Measurements from ENCODE around the gene CPSF3. TPM values are rescaled to one million over a fixed set of nuclear protein-coding genes. Genes with fewer than 3 reads are reported as not detected.

The CPSF3 gene
- total and polyA plus RNA-seq, 2 donors (not counting 1 experiment from before 2014, with no cell fraction given): 13.0 to 28.4 TPM

- no peak overlapping the region for H3K9ac ChIP-seq (ENCODE audit: low read length)
- no peaks in the 10 kb centered on the region for H3K4me1 ChIP-seq (ENCODE audit: control insufficient read depth in 2 of 2, insufficient read depth in 2 of 2, low read length in 2 of 2)
- no peak for TF ChIP-seq EZH2 (IDR thresholded peaks at IDR 0.05; ENCODE audit: borderline replicate concordance, insufficient read depth, low read depth, low read length, poor library complexity, severe bottlenecking)
- TF ChIP-seq CTCF (IDR thresholded peaks at IDR 0.05): no peak
- ChIA-PET CTCF (no interaction called here), POLR2A (no interaction called here)
- H2AFZ ChIP-seq (ENCODE audit: insufficient read depth, low read depth, low read length, poor library complexity, severe bottlenecking): no peak overlapping the region
- no peaks in the 10 kb centered on the region for H3K4me1 Mint-ChIP-seq
- no peaks in the 10 kb centered on the region for H3K27me3 ChIP-seq (replicated peaks in 1 of 4; ENCODE audit: control extremely low read depth in 1 of 4, control insufficient read depth in 3 of 4, insufficient read depth in 4 of 4, low read length in 3 of 4)
- H3K4me3 Mint-ChIP-seq: no peak overlapping the region
- ATAC-seq (ENCODE audit: low read depth): no peak
- H3K79me2 ChIP-seq (ENCODE audit: control insufficient read depth, insufficient read depth, low read length): no peaks in the 10 kb centered on the region
- no peak overlapping the region for H3K27ac Mint-ChIP-seq
- H3K9me3 ChIP-seq (ENCODE audit: control extremely low read depth in 1 of 3, control insufficient read depth in 2 of 3, insufficient read depth in 1 of 3, low read length in 2 of 3): no peaks in the 10 kb centered on the region
- H3K9me3 Mint-ChIP-seq (ENCODE audit: insufficient read depth): no peaks in the 10 kb centered on the region
- intact Hi-C loops (cut with micrococcal nuclease): no loop called here
- H4K20me1 ChIP-seq (ENCODE audit: control insufficient read depth, insufficient read depth, low read length, poor library complexity, severe bottlenecking): no peaks in the 10 kb centered on the region
- no CpG with 5 or more reads among the region's 1 CpG for WGBS (ENCODE audit: insufficient coverage)
- H3K27ac ChIP-seq (ENCODE audit: low read length in 2 of 2): no peak overlapping the region
- DNase-seq: no peak
- no peaks in the 10 kb centered on the region for H3K27me3 Mint-ChIP-seq
- no peak overlapping the region for H3K4me3 ChIP-seq (ENCODE audit: control extremely low read depth in 1 of 5, extremely low read depth in 1 of 5, insufficient read depth in 1 of 5, low read depth in 2 of 5, low read length in 4 of 5)
- no peak overlapping the region for H3K4me2 ChIP-seq (replicated peaks; ENCODE audit: low read depth, low read length, poor library complexity, severe bottlenecking)
- H3K36me3 ChIP-seq (replicated peaks in 1 of 2; ENCODE audit: control extremely low read depth in 1 of 2, control insufficient read depth in 1 of 2, extremely low read depth in 1 of 2, insufficient read depth in 2 of 2, low read length in 1 of 2): peaks cover 6 to 48% of the 10 kb centered on the region in 2 experiments
These were observed 16.1 kb downstream of the CPSF3 start for GRCh38 chr2:9439536-9439935.

GRCh38 chr2:9440058-9440727 lies 16.7 kb downstream of the CPSF3 start:
- POLR2A ChIA-PET: interaction anchor here (0.6 kb wide), 1 partner anchor 11 kb away, joined by 5 read pairs; no protein-coding TSS in a partner anchor

More at GRCh38 chr2:9440058-9440727, 16.7 kb downstream of the CPSF3 start:
- Mint-ChIP-seq H3K27ac (no peak overlapping the region), H3K4me3 (no peak overlapping the region), H3K9me3 (ENCODE audit: insufficient read depth) (no peaks in the 10 kb centered on the region), H3K4me1 (no peaks in the 10 kb centered on the region), H3K27me3 (no peaks in the 10 kb centered on the region)
- Histone ChIP-seq H3K4me2 (replicated peaks; ENCODE audit: low read depth, low read length, poor library complexity, severe bottlenecking) (no peak overlapping the region), H2AFZ (ENCODE audit: insufficient read depth, low read depth, low read length, poor library complexity, severe bottlenecking) (no peak overlapping the region), H3K79me2 (ENCODE audit: control insufficient read depth, insufficient read depth, low read length) (no peaks in the 10 kb centered on the region), H3K9ac (ENCODE audit: low read length) (no peak overlapping the region), H3K9me3 (ENCODE audit: control extremely low read depth in 1 of 3, control insufficient read depth in 2 of 3, insufficient read depth in 1 of 3, low read length in 2 of 3) (no peaks in the 10 kb centered on the region), H3K27ac (ENCODE audit: low read length in 2 of 2) (no peak overlapping the region), H4K20me1 (ENCODE audit: control insufficient read depth, insufficient read depth, low read length, poor library complexity, severe bottlenecking) (no peaks in the 10 kb centered on the region), H3K4me1 (ENCODE audit: control insufficient read depth in 2 of 2, insufficient read depth in 2 of 2, low read length in 2 of 2) (no peaks in the 10 kb centered on the region), H3K27me3 (replicated peaks in 1 of 4; ENCODE audit: control extremely low read depth in 1 of 4, control insufficient read depth in 3 of 4, insufficient read depth in 4 of 4, low read length in 3 of 4) (no peaks in the 10 kb centered on the region), H3K36me3 (replicated peaks in 1 of 2; ENCODE audit: control extremely low read depth in 1 of 2, control insufficient read depth in 1 of 2, extremely low read depth in 1 of 2, insufficient read depth in 2 of 2, low read length in 1 of 2) (peaks cover 6 to 51% of the 10 kb centered on the region in 2 experiments), H3K4me3 (ENCODE audit: control extremely low read depth in 1 of 5, extremely low read depth in 1 of 5, insufficient read depth in 1 of 5, low read depth in 2 of 5, low read length in 4 of 5) (no peak overlapping the region)
- CTCF ChIA-PET: no interaction called here
- ATAC-seq (ENCODE audit: low read depth) (no peak), DNase-seq (no peak)
- TF ChIP-seq CTCF (IDR thresholded peaks at IDR 0.05): no peak
- TF ChIP-seq EZH2 (IDR thresholded peaks at IDR 0.05; ENCODE audit: borderline replicate concordance, insufficient read depth, low read depth, low read length, poor library complexity, severe bottlenecking): no peak
- WGBS (ENCODE audit: insufficient coverage): no CpG with 5 or more reads among the region's 1 CpG
- intact Hi-C loops (cut with micrococcal nuclease): no loop called here

All from B cell (primary cell).